A673 (cell line): ENCODE data around the gene HGFAC. TPM values are rescaled to one million over a fixed set of nuclear protein-coding genes. Genes with fewer than 3 reads are reported as not detected.

ENCODE experiments used
- BruUV-seq: library from RNA; stranded (reverse); fragments of 400-500 nt; replicated peaks from 2 replicates; lab custom pipeline; 2021; lab: Mats Ljungman, UMichigan
- CTCF ChIA-PET: fragments of 300-600 bp; sonication (Branson Sonifier 250); formaldehyde crosslinking; loops from one replicate; lab custom pipeline; 2022; ENCODE audit warnings: antibody characterized with exemption; lab: Charles Lee
- POLR2A ChIA-PET: fragments of 300-600 bp; sonication (Branson Sonifier 250); formaldehyde crosslinking; loops from one replicate; lab custom pipeline; 2022; ENCODE audit warnings: antibody characterized with exemption; ENCODE audit not compliant: low non-redundant PET; lab: Charles Lee
- DNase-seq: peaks from one replicate; pipeline ENCODE4 v3.0.0-alpha.2; 2015; ENCODE audit warnings: low spot score
- H3K27ac ChIP-seq: fragments of 200-600 bp; sonication (generic); 2 replicates; pipeline ENCODE4 v1.5.1; 2016; ENCODE audit warnings: mixed run types, low read depth, mild to moderate bottlenecking, mixed read lengths, antibody characterized with exemption, low read length; ENCODE audit not compliant: poor library complexity, severe bottlenecking
- H3K27me3 ChIP-seq: fragments of 200-600 bp; sonication (generic); replicated peaks from 2 replicates; pipeline ENCODE4 v1.6.1; 2017; ENCODE audit warnings: mixed run types, low read depth, mild to moderate bottlenecking, mixed read lengths, antibody characterized with exemption, low read length; ENCODE audit not compliant: insufficient read depth, poor library complexity
- H3K36me3 ChIP-seq: fragments of 200-600 bp; sonication (generic); 2 replicates; pipeline ENCODE4 v1.6.1; 2016; ENCODE audit warnings: mixed run types, mild to moderate bottlenecking, mixed read lengths, antibody characterized with exemption, low read length; ENCODE audit not compliant: insufficient read depth, poor library complexity, severe bottlenecking
- H3K4me1 ChIP-seq: fragments of 200-600 bp; sonication (generic); 2 replicates; pipeline ENCODE4 v1.6.1; 2017; ENCODE audit warnings: mixed run types, mild to moderate bottlenecking, mixed read lengths, antibody characterized with exemption, low read length; ENCODE audit not compliant: insufficient read depth, poor library complexity, severe bottlenecking
- H3K4me3 ChIP-seq: fragments of 200-600 bp; sonication (generic); 2 replicates; pipeline ENCODE4 v1.5.1; 2016; ENCODE audit warnings: low read depth, mixed run types, mild to moderate bottlenecking, mixed read lengths, low read length; ENCODE audit not compliant: poor library complexity, severe bottlenecking
- H3K9me3 ChIP-seq: fragments of 200-600 bp; sonication (generic); 2 replicates; pipeline ENCODE4 v1.6.1; 2016; ENCODE audit warnings: mixed run types, low read depth, mild to moderate bottlenecking, mixed read lengths, antibody characterized with exemption, low read length; ENCODE audit not compliant: poor library complexity, severe bottlenecking
- EZH2 ChIP-seq: fragments of 200-600 bp; sonication (generic); IDR thresholded peaks from 2 replicates; pipeline ENCODE4 v1.6.1; 2017; ENCODE audit warnings: borderline replicate concordance, low read depth, mild to moderate bottlenecking, mixed read lengths, antibody characterized with exemption, low read length; ENCODE audit not compliant: poor library complexity, severe bottlenecking
- intact Hi-C: fragments of 100-400 bp; cut with micrococcal nuclease; formaldehyde crosslinking; loops from one replicate; pipeline ENCODE4 v1.10.0; 2022; ENCODE audit not compliant: unreplicated experiment
- total RNA-seq: library from RNA; stranded (reverse); gene quantifications from 2 replicates; pipeline ENCODE4 v1.2.3, GENCODE V29; 2021
- TF ChIP-seq, protein P1 (sequence below): fragments of 300-800, 200-600 bp; sonication (generic); conservative IDR thresholded peaks from 2 replicates; pipeline ENCODE4 v1.5.1; 2017; ENCODE audit warnings: low read depth, mild to moderate bottlenecking, antibody characterized with exemption, low read length, moderate library complexity, mixed read lengths

HGFAC gene
- total RNA-seq, 1 experiment from 2014 or later, result 4.8 TPM

DNA sequence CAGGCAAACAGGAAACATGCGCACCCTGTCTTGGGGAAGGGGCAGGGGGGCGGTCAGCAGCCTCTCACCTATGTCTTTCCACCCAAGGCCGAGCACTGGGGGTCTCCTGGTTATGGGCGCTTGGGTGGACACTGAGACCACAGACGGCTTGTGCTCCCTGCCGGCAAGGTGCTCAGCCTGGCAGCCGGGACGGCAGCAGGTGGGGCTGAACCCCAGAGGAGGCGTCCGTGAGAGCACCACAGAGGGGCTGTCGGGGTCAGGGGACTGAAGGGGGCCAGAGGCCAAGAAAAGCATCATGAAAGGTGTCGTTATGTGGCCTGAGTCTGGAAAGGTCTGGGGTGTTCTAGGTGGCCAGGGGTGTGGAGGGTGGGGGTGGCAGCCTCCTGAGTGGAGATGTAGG lies 40.9 kb downstream of the HGFAC start:
- H3K9me3 ChIP-seq, result no peaks in the 10 kb centered on the region
- H3K4me1 ChIP-seq, result no peaks in the 10 kb centered on the region
- H3K27ac ChIP-seq, result no peak overlapping the region
- ChIA-PET CTCF (no interaction called here), POLR2A (no interaction called here)
- no peaks in the 10 kb centered on the region for H3K36me3 ChIP-seq
- intact Hi-C loops, result loop anchor here (5.0 kb wide), 1 partner anchor 375 kb away; no protein-coding TSS in a partner anchor
- no TSS peak for BruUV-seq
- no peak overlapping the region for H3K4me3 ChIP-seq
- peaks cover 40% of the 10 kb centered on the region for H3K27me3 ChIP-seq
- TF ChIP-seq EZH2, result no peak
- TF ChIP-seq, protein P1, sequence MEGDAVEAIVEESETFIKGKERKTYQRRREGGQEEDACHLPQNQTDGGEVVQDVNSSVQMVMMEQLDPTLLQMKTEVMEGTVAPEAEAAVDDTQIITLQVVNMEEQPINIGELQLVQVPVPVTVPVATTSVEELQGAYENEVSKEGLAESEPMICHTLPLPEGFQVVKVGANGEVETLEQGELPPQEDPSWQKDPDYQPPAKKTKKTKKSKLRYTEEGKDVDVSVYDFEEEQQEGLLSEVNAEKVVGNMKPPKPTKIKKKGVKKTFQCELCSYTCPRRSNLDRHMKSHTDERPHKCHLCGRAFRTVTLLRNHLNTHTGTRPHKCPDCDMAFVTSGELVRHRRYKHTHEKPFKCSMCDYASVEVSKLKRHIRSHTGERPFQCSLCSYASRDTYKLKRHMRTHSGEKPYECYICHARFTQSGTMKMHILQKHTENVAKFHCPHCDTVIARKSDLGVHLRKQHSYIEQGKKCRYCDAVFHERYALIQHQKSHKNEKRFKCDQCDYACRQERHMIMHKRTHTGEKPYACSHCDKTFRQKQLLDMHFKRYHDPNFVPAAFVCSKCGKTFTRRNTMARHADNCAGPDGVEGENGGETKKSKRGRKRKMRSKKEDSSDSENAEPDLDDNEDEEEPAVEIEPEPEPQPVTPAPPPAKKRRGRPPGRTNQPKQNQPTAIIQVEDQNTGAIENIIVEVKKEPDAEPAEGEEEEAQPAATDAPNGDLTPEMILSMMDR, result no peak
- no peak for DNase-seq

GRCh38 chr4:3483471-3483921 lies 41.7 kb downstream of the HGFAC start:
- no peak overlapping the region for H3K27ac ChIP-seq
- no peak overlapping the region for H3K4me3 ChIP-seq
- H3K9me3 ChIP-seq, result no peaks in the 10 kb centered on the region
- no TSS peak for BruUV-seq
- H3K4me1 ChIP-seq, result no peaks in the 10 kb centered on the region
- ChIA-PET POLR2A (no interaction called here), CTCF (no interaction called here)
- intact Hi-C loops, result loop anchor here (5.0 kb wide), 1 partner anchor 376 kb away; no protein-coding TSS in a partner anchor
- DNase-seq, result no peak
- TF ChIP-seq, protein P1, result no peak
- TF ChIP-seq EZH2, result no peak
- peaks cover 45% of the 10 kb centered on the region for H3K27me3 ChIP-seq
- no peaks in the 10 kb centered on the region for H3K36me3 ChIP-seq

- H3K4me1 ChIP-seq, result no peaks in the 10 kb centered on the region
- CTCF ChIA-PET, result no interaction called here
- no peaks in the 10 kb centered on the region for H3K36me3 ChIP-seq
- intact Hi-C loops, result loop anchor here (5.0 kb wide), 1 partner anchor 377 kb away; no protein-coding TSS in a partner anchor
- POLR2A ChIA-PET, result no interaction called here
- no peak for DNase-seq
- no peaks in the 10 kb centered on the region for H3K9me3 ChIP-seq
- BruUV-seq, result no TSS peak
- peaks cover 47% of the 10 kb centered on the region for H3K27me3 ChIP-seq
- H3K27ac ChIP-seq, result no peak overlapping the region
- TF ChIP-seq, protein P1, result no peak
- no peak for TF ChIP-seq EZH2
- no peak overlapping the region for H3K4me3 ChIP-seq
Measured at GRCh38 chr4:3484057-3484973, 42.5 kb downstream of the HGFAC start.
